Measurements from ENCODE around the gene CISTR.

DNA sequence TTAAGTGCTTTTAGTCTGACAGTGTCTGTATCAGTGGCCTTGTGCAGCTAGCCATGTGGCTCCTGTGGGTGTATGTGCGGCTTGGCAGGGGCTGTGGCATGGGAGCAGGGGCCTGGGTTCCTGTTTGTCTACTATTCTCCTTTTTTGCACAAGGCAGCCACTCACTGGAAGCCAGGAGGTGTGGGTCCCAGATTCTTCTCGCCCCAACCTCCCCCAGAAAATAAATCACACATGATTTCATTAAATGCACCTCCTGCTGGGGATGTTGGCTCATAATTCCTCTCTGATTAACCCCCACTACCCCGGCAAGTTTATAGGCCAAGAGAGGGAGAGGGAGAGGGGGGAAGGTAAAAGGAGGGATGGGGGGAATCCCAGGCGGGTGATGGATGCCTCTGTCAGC is 42.1 kb downstream of the CISTR start:
- TF ChIP-seq ZFP69B (tag by site-specific recombination; IDR thresholded peaks at IDR 0.05) (peak; percentile 49; the same call in 1 of the 2 replicates), CTCF (tag by site-specific recombination; IDR thresholded peaks at IDR 0.05) (no peak), ZNF274 (IDR thresholded peaks at IDR 0.05; ENCODE audit: low read length) (no peak), ZNF274 (tag by site-specific recombination; IDR thresholded peaks at IDR 0.05; ENCODE audit: borderline replicate concordance) (no peak), SP2 (tag by site-specific recombination; IDR thresholded peaks at IDR 0.05) (no peak), ZEB2 (tag by site-specific recombination; IDR thresholded peaks at IDR 0.05) (no peak), KLF1 (tag by site-specific recombination; IDR thresholded peaks at IDR 0.05) (no peak), ZNF146 (tag by site-specific recombination; IDR thresholded peaks at IDR 0.05) (no peak), ZNF473 (tag by site-specific recombination; IDR thresholded peaks at IDR 0.05) (no peak)

Measured in HEK293 (cell line).